Neuronal stem cell (in vitro differentiated cells): Measurements from ENCODE around the gene MYL10.

Experiments used
- DNase-seq: peaks from one replicate; pipeline ENCODE4 v3.0.0-alpha.2; 2013; ENCODE audit warnings: low spot score
- H2AFZ ChIP-seq: one replicate; pipeline ENCODE4 v1.6.1; 2013; ENCODE audit warnings: mild to moderate bottlenecking, low read length, inconsistent platforms
- H2AK5ac ChIP-seq: 2 replicates; pipeline ENCODE4 v1.6.1; 2013; ENCODE audit warnings: low read depth, mild to moderate bottlenecking, inconsistent platforms, low read length, moderate library complexity, mixed read lengths
- H2BK120ac ChIP-seq: 2 replicates; pipeline ENCODE4 v1.6.1; 2013; ENCODE audit warnings: low read depth, mild to moderate bottlenecking, inconsistent platforms, low read length, moderate library complexity, mixed read lengths
- H2BK12ac ChIP-seq: one replicate; pipeline ENCODE4 v1.6.1; 2013; ENCODE audit warnings: low read length, inconsistent platforms
- H2BK15ac ChIP-seq: 2 replicates; pipeline ENCODE4 v1.6.1; 2013; ENCODE audit warnings: mild to moderate bottlenecking, low read length, inconsistent platforms, mixed read lengths
- H2BK5ac ChIP-seq: one replicate; pipeline ENCODE4 v1.6.1; 2013; ENCODE audit warnings: inconsistent platforms, mild to moderate bottlenecking, low read length, moderate library complexity
- H3K14ac ChIP-seq: one replicate; pipeline ENCODE4 v1.6.1; 2013; ENCODE audit warnings: low read length, inconsistent platforms
- H3K18ac ChIP-seq: 2 replicates; pipeline ENCODE4 v1.6.1; 2013; ENCODE audit warnings: low read length, inconsistent platforms
- H3K23ac ChIP-seq: 2 replicates; pipeline ENCODE4 v1.6.1; 2013; ENCODE audit warnings: low read depth, mild to moderate bottlenecking, mixed read lengths, low read length, inconsistent platforms; ENCODE audit not compliant: poor library complexity
- H3K27ac ChIP-seq: replicated peaks from 3 replicates; pipeline ENCODE4 v1.5.1; 2013; ENCODE audit warnings: low read length, inconsistent platforms
- H3K27me3 ChIP-seq, 3 experiments: 2 replicates each; pipeline ENCODE4 v1.6.1; 2013; ENCODE audit warnings: low read length in 3 of 3, mild to moderate bottlenecking in 2 of 3, inconsistent platforms in 1 of 3, low read depth in 1 of 3, mixed read lengths in 1 of 3, moderate library complexity in 1 of 3; ENCODE audit not compliant: control insufficient read depth in 3 of 3, insufficient read depth in 3 of 3
- H3K36me3 ChIP-seq, 2 donors: replicated peaks in 1 of 2; 2 replicates each; pipeline ENCODE4 v1.6.1; 2013; ENCODE audit warnings: low read length in 2 of 2; ENCODE audit not compliant: control insufficient read depth in 2 of 2, insufficient read depth in 2 of 2
- H3K4ac ChIP-seq: 2 replicates; pipeline ENCODE4 v1.6.1; 2013; ENCODE audit warnings: inconsistent platforms, mild to moderate bottlenecking, low read length, moderate library complexity
- H3K4me1 ChIP-seq, 2 donors: 1 replicate in 1 of 2; 2 replicates in 1 of 2; pipeline ENCODE4 v1.6.1; 2013; ENCODE audit warnings: low read length in 2 of 2, low read depth in 1 of 2; ENCODE audit not compliant: control insufficient read depth in 2 of 2, insufficient read depth in 1 of 2
- H3K4me2 ChIP-seq: one replicate; pipeline ENCODE4 v1.6.1; 2013; ENCODE audit warnings: mild to moderate bottlenecking, low read length, inconsistent platforms; ENCODE audit not compliant: insufficient read depth, poor library complexity, severe bottlenecking
- H3K4me3 ChIP-seq, 2 donors: 2 replicates each; pipeline ENCODE4 v1.5.1; 2013; ENCODE audit warnings: low read length in 2 of 2, mild to moderate bottlenecking in 2 of 2, inconsistent platforms in 1 of 2, moderate library complexity in 1 of 2
- H3K79me1 ChIP-seq: one replicate; pipeline ENCODE4 v1.6.1; 2013; ENCODE audit warnings: low read depth, mild to moderate bottlenecking, inconsistent platforms, low read length, moderate library complexity
- H3K9ac ChIP-seq: one replicate; pipeline ENCODE4 v1.6.1; 2013; ENCODE audit warnings: mild to moderate bottlenecking, low read depth, low read length, inconsistent platforms; ENCODE audit not compliant: poor library complexity
- H3K9me3 ChIP-seq, 2 donors: replicated peaks in 1 of 2; 2 replicates each; pipeline versions ENCODE3 to v1.6.1; 2013; ENCODE audit warnings: low read length in 2 of 2, mild to moderate bottlenecking in 2 of 2, inconsistent platforms in 1 of 2, low read depth in 1 of 2, mixed read lengths in 1 of 2, moderate library complexity in 1 of 2; ENCODE audit not compliant: control insufficient read depth in 2 of 2, insufficient read depth in 1 of 2
- H4K8ac ChIP-seq: one replicate; pipeline ENCODE4 v1.6.1; 2013; ENCODE audit warnings: low read depth, mild to moderate bottlenecking, inconsistent platforms, low read length, moderate library complexity
- H4K91ac ChIP-seq: one replicate; pipeline ENCODE4 v1.6.1; 2013; ENCODE audit warnings: low read length, low read depth, mild to moderate bottlenecking, inconsistent platforms; ENCODE audit not compliant: poor library complexity
- WGBS, 2 donors: extraction: QIAGEN DNeasy Blood & Tissue Kit; methylation state at CpG; one replicate each; pipeline ENCODE4 v1.1.7; 2013; ENCODE audit warnings: missing lambda C conversion rate in 2 of 2, mixed read lengths in 1 of 2; ENCODE audit not compliant: insufficient read length in 2 of 2, insufficient replicate concordance in 1 of 2; ENCODE audit errors: extremely low coverage in 2 of 2; 5-methylcytosine and 5-hydroxymethylcytosine counted together

The MYL10 gene

DNA sequence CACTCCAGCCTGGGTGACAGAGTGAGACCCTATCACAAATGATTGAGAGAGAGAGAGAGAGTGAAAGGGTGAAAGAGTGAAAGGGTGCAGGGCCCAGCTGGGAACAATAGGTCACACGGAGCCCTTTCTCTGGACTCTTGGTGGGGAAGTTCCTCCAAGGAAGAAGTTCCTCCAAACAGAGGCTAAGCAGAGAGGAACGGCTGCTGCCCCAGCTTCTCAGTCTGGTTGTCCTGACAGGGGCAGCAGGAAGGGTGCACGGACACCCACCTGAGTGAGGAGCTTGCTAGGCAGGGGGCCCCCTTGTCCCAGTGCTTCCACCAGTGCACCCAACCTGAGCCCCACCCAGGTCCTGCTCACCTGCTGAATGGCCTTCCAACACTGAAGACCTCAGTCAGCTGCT, 38.8 kb upstream of the MYL10 start:
- H2BK15ac ChIP-seq: no peak overlapping the region
- no peak overlapping the region for H2BK120ac ChIP-seq
- no peak for DNase-seq
- H3K23ac ChIP-seq: no peak overlapping the region
- no peak overlapping the region for H3K4me2 ChIP-seq
- no peak overlapping the region for H3K27ac ChIP-seq
- no peak overlapping the region for H2AK5ac ChIP-seq
- H3K4me3 ChIP-seq: no peak overlapping the region
- H3K14ac ChIP-seq: no peak overlapping the region
- no peak overlapping the region for H4K8ac ChIP-seq
- peaks cover 0 to 1% of the 10 kb centered on the region in 2 donors for H3K9me3 ChIP-seq
- no peak overlapping the region for H2BK5ac ChIP-seq
- H3K79me1 ChIP-seq: no peaks in the 10 kb centered on the region
- H3K27me3 ChIP-seq: no peaks in the 10 kb centered on the region
- H3K36me3 ChIP-seq: no peaks in the 10 kb centered on the region
- H3K4me1 ChIP-seq: peaks cover 0 to 2% of the 10 kb centered on the region in 2 donors
- no peak overlapping the region for H3K4ac ChIP-seq
- no peak overlapping the region for H3K18ac ChIP-seq
- no peak overlapping the region for H2AFZ ChIP-seq
- no CpG with 5 or more reads among the region's 3 CpGs for WGBS, 2 donors
- H2BK12ac ChIP-seq: no peak overlapping the region
- H3K9ac ChIP-seq: no peak overlapping the region
- H4K91ac ChIP-seq: no peak overlapping the region

DNA sequence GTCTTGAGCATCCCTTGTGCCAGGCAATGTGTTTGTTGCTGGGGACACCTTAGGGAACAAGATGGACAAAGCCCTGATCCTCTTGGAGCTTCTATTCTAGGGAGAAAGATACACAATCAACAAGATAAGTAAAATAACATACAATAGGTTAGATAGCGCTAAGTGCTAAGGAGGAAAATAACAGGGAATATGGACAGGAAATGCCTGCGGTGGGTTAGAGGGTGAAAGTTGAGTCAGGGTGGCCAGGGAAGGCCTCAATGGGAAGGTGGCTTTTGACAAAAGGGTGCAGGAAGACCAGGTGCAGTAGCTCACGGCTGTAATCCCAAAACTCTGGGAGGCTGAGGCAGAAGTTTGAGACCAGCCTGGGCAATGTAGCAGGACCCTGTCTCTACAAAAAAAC, 38.3 kb upstream of the MYL10 start:
- Histone ChIP-seq H3K9ac (no peak overlapping the region), H2BK5ac (no peak overlapping the region), H3K18ac (no peak overlapping the region), H2BK120ac (no peak overlapping the region), H2AK5ac (no peak overlapping the region), H3K9me3 (peaks cover 0 to 1% of the 10 kb centered on the region in 2 donors), H3K4me3 (no peak overlapping the region), H4K91ac (no peak overlapping the region), H2BK15ac (no peak overlapping the region), H3K14ac (no peak overlapping the region), H3K36me3 (no peaks in the 10 kb centered on the region), H2BK12ac (no peak overlapping the region), H4K8ac (no peak overlapping the region), H3K27me3 (no peaks in the 10 kb centered on the region), H3K4me2 (no peak overlapping the region), H3K27ac (no peak overlapping the region), H3K4ac (no peak overlapping the region), H3K23ac (no peak overlapping the region), H3K4me1 (peaks cover 0 to 2% of the 10 kb centered on the region in 2 donors), H2AFZ (no peak overlapping the region), H3K79me1 (no peaks in the 10 kb centered on the region)
- WGBS, 2 donors: no CpG with 5 or more reads among the region's 3 CpGs
- no peak for DNase-seq

DNA sequence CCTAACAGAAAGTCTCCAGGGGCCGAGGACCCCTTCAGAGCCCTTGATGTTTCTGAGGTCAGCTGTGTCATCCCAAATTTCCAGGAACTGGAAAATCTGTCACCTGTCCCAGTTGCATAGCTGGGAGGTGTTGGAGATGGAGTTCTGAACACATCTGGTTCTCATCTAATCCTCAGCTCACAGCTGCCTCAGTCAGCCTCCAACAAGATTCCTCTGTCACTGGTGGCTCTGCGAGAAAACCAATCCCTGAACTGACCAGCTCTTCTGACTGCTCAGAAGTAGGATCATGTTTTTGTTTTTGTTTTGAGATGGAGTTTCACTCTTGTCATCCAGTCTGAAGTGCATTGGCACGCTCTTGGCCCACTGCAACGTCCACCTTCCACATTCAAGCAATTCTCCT, 37.6 kb upstream of the MYL10 start:
- Histone ChIP-seq H4K8ac (no peak overlapping the region), H2BK12ac (no peak overlapping the region), H3K9ac (no peak overlapping the region), H3K79me1 (no peaks in the 10 kb centered on the region), H3K4me1 (peaks cover 0 to 5% of the 10 kb centered on the region in 2 donors), H2BK120ac (no peak overlapping the region), H3K14ac (no peak overlapping the region), H3K27ac (no peak overlapping the region), H3K9me3 (peaks cover 0 to 1% of the 10 kb centered on the region in 2 donors), H3K4me3 (no peak overlapping the region), H3K4ac (no peak overlapping the region), H3K4me2 (no peak overlapping the region), H2BK5ac (no peak overlapping the region), H3K36me3 (no peaks in the 10 kb centered on the region), H2BK15ac (no peak overlapping the region), H2AFZ (no peak overlapping the region), H3K18ac (no peak overlapping the region), H3K27me3 (no peaks in the 10 kb centered on the region), H4K91ac (no peak overlapping the region), H3K23ac (no peak overlapping the region), H2AK5ac (no peak overlapping the region)
- DNase-seq: no peak
- no CpG with 5 or more reads among the region's 4 CpGs for WGBS, 2 donors

DNA sequence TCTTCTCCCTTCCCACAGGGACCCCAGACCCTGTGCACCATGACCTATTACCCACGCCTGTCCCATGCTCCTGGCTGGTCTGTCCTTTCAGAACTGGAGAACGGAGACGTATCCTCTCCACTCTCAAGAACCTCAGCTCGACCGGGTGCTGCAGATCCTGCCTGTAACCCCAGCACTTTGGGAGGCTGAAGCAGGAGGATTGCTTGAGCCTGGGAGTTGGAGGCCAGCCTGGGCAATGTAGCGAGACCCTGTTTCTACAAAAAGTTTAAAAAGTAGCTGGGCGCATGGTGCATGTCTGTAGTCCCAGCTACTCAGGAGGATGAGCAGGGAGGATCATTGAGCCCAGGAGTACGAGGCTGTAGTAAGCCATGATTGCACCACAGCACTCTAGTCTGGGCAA, 37.2 kb upstream of the MYL10 start:
- Histone ChIP-seq H2AK5ac (peak overlapping the region; percentile 67), H3K4me3 (no peak overlapping the region), H3K23ac (no peak overlapping the region), H3K79me1 (no peaks in the 10 kb centered on the region), H2BK15ac (no peak overlapping the region), H2BK120ac (no peak overlapping the region), H3K9me3 (peaks cover 0 to 1% of the 10 kb centered on the region in 2 donors), H2BK5ac (no peak overlapping the region), H3K18ac (no peak overlapping the region), H3K9ac (no peak overlapping the region), H4K91ac (no peak overlapping the region), H3K36me3 (no peaks in the 10 kb centered on the region), H3K4me2 (no peak overlapping the region), H3K27me3 (no peaks in the 10 kb centered on the region), H2AFZ (no peak overlapping the region), H4K8ac (no peak overlapping the region), H3K4ac (no peak overlapping the region), H3K4me1 (peaks cover 0 to 6% of the 10 kb centered on the region in 2 donors), H3K14ac (no peak overlapping the region), H2BK12ac (no peak overlapping the region), H3K27ac (no peak overlapping the region)
- no peak for DNase-seq
- WGBS, 2 donors: no CpG with 5 or more reads among the region's 8 CpGs
